NCI-H446 (cell line): ENCODE data around the gene ADGRF1.
"Not testable (repeated sequence)": the region's sequence is repeated elsewhere in the genome, so short reads cannot be mapped to it uniquely, and the experiment has no call there.

Source experiments
- DNase-seq, 2 experiments: peaks; one replicate each; lab custom pipeline; 2025; lab: John Stamatoyannopoulos, UW

The ADGRF1 gene

GRCh38 chr6:47042275-47042791 is at the start of gene ADGRF1:
ADGRF1 (minus strand) TSS chr6:47042332; CDS start chr6:47029061, 13,271 bp downstream.
- DNase-seq = no peak

DNA sequence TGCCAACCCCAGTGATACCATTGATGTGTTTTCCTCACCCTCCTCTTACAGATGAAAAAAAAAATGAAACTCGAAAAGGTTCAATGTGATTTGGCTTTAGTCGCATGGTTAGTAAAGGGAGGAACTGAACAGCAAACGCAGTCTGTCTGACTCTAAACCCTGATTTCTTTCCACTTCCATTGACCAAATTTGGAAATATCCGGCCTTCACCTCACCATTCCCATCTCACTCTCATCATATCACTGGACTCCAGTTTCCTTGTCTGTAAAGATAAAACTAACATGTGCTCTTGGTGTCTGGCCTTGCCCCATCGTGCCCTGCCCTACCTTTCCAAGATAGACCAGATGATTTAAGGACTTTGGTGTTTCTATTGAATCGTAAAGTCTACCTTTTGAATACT is 48.7 kb upstream of the ADGRF1 start:
- DNase-seq = no peak

DNA sequence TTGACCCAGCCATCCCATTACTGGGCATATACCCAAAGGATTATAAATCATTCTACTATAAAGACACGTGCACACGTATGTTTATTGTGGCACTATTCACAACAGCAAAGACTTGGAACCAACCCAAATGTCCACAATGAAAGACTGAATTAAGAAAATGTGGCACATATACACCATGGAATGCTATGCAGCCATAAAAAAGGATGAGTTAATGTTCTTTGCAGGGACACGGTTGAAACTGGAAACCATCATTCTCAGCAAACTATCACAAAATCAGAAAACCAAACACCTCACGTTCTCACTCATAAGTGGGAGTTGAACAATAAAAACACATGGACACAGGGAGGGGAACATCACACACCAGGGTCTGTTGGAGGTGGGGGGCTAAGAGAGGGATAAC is 47.3 kb upstream of the ADGRF1 start:
- not testable (repeated sequence) for DNase-seq

GRCh38 chr6:47086051-47086770 is 44.1 kb upstream of the ADGRF1 start:
- no peak for DNase-seq

GRCh38 chr6:47084610-47085009 is 42.5 kb upstream of the ADGRF1 start:
- no peak for DNase-seq

DNA sequence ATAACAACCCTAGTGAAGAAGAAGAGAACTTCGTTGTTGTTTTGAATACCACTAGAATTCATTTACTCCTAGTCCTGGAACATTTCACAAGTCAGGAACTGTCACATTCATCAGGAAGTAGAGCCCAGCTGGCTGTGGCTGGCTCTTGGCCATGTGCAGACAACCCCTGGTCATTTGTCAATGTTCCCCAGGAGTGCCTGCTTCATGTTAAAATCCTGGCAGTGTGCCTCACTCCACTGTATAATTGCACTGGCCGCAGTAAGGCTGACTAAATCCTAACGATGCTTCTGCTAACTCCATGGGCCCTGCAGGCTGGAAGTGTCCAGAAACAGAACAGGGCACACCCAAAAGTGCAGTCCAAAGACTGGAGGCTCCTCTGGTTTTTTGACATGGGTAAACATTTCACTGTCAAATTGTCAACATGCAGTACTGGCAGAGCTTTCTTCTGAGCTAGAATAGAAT is 41.5 kb upstream of the ADGRF1 start:
- peak; percentile 40 to 44 for DNase-seq

GRCh38 chr6:47080083-47080596 is 38.0 kb upstream of the ADGRF1 start:
- no peak for DNase-seq

- DNase-seq = no peak
These were observed 37.5 kb upstream of the ADGRF1 start for GRCh38 chr6:47079638-47080037.

DNA sequence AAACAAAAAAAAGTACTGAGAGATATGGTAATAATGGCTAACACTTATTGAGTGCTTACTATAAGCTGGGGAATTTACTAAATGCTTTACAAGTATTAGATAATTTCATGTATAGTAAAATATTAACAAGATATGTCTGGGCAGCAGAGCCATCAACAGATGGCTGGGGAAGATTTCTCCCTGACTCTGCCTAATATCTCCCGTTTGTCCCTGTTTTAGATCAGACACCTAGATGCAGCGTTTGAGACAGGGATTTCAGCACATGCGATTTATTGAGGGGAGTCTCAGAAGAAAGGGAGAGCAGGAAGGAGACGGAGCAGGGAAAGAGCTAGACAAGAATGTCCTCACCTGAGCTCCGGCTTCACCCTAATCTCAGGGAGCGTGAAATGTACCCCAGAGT is 36.9 kb upstream of the ADGRF1 start:
- DNase-seq = no peak

GRCh38 chr6:47076422-47077344 is 34.6 kb upstream of the ADGRF1 start:
- DNase-seq = no peak

- DNase-seq = no peak
These were observed 33.7 kb upstream of the ADGRF1 start for GRCh38 chr6:47075741-47076421.

GRCh38 chr6:47075168-47075567 is 33.0 kb upstream of the ADGRF1 start:
- no peak for DNase-seq

DNA sequence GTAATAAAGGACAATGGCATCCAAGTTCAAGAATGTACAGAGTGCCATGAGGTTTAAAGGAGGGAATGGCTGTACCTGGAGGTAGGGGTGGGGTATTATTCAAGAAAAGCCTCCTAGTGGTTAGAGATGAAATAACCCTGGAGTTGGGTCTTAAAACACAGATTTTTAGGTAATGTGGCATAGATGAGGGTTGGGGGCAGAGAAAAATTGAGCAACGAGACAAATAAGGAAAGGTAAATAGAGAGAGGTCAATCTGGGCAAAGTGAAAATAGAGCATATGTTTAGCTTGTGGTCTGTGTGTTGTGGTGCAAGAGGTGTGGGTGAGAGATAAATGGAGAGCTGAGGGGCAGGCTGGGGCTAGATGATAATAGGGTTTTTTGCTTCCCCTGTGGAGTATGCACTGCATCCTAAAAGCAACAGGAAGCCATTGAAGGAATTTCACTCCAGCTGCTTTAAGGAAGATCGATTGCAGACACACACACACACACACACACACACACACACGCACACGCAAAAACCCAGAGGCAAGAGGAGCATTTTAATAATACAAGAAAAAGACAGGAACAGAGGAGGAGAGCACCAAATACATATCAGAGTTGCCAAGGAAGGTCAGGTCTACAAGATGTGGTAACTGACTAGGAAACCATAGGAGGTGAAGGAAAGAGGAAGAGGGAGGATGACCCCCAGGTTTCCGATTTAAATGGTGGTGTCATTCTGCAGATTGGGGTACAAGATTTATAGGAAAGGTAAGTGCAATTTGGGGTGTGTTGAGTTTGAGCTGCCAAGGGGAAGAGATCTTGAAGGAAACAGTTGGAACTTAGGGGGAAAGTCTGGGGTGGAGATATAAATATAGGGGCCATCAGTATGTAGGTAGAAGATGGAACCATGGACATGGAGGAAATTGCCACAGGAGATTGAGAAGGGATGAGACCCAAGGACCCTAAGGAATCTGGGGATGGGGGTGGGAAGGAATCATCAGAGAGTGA is 31.3 kb upstream of the ADGRF1 start:
- no peak for DNase-seq

DNA sequence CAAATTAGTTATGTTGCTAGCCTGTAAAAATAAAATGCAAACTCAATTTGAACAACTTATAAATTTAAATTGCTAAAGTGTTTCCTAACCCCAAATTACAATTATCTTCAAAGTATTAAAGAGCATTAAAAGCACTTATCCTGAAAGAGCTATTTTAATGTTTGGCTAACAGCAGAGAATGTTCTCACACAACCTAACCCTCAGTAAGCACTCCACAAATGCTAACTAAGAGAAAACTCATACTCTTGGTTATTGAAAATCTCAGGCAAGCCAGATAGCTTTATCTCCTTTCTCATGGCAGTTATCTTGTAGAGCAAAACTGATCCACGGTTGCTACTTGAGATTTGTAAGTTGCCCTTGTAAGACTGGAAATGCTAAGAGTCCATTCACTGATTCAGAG is 30.5 kb upstream of the ADGRF1 start:
- no peak for DNase-seq

GRCh38 chr6:47071681-47072080 is 29.5 kb upstream of the ADGRF1 start:
- no peak for DNase-seq

DNA sequence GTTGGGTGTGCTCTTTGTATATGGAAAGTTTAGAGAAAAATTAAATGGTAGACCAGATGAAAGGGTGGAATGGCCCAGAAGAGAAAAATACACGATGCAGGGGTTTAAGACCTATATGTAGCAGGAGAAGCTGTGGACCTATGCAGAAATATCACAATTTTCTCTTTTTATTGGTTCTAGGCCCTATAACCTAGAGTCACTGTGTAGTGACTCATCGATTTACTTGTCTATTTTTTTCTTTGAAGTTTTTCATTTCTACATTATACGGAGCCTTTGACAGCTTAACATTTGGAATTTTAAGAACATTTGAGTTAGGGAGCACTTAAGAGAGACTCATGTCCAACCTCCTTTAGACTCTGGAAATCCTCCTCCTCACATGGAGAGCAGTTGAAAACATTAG is 28.3 kb upstream of the ADGRF1 start:
- no peak for DNase-seq

- DNase-seq = no peak
These were observed 27.0 kb upstream of the ADGRF1 start for GRCh38 chr6:47069156-47069555.

DNA sequence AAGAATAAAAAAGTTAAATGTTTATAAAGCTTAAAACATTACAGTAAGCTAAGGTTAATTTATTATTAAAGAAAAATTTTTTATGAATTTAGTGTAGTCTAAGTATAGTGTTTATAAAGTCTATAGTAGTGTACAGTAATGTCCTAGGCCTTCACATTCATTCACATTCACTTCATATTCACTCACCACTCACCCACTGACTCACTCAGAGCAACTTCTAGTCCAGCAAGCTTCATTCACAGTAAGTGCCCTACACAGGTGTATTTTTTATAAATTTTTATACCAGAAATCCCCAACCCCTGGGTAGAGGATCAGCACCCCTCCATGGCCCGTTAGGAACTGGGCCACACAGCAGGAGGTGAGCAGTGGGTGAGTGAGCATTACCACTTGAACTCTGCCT is 24.3 kb upstream of the ADGRF1 start:
- no peak for DNase-seq

GRCh38 chr6:47064274-47064673 is 22.1 kb upstream of the ADGRF1 start:
- DNase-seq = no peak

DNA sequence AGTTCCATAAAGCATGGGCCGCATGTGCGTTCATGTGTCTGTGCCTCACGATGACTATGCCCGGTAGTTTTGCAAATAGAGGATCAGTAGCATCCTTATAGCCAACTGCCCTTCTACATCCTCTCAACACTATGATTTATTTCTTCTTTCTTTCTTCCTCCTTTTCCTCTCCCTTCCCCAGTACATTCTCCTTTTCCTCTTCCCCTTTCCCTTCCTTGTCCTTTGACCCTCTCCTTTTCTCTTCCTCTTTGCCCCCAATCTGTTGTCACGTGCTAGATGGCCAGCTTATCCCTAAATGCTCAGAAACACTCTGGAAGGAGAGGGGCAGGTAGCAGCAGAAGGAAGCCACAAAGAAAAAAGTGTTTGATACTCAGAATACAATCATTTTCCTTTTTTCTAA is 20.2 kb upstream of the ADGRF1 start:
- no peak for DNase-seq
